IMR-90 (cell line): ENCODE data around the gene IFITM10. TPM values are rescaled to one million over a fixed set of nuclear protein-coding genes. Genes with fewer than 3 reads are reported as not detected.

Source experiments
- ATAC-seq: fragments of 200-7000 bp; cut with Tn5 transposase; 2 replicates; pipeline ENCODE4 v1.9.1; 2020; ENCODE audit warnings: low read depth, mild to moderate bottlenecking, moderate library complexity
- BruUV-seq: library from RNA; stranded (reverse); fragments of 400-500 nt; replicated peaks from 2 replicates; lab custom pipeline; 2021; lab: Mats Ljungman, UMichigan
- CTCF ChIA-PET: fragments of 300-600 bp; formaldehyde crosslinking; extraction: SDS; loops from one replicate; lab custom pipeline; 2021; ENCODE audit warnings: antibody characterized with exemption; lab: Yijun Ruan, JAX
- POLR2A ChIA-PET: fragments of 300-600 bp; sonication (Branson Sonifier 250); formaldehyde crosslinking; loops from one replicate; lab custom pipeline; 2022; ENCODE audit warnings: antibody characterized with exemption; ENCODE audit not compliant: unreplicated experiment; lab: Charles Lee
- DNase-seq: peaks from one replicate; pipeline ENCODE4 v3.0.0; 2013
- H2AFZ ChIP-seq: replicated peaks from 2 replicates; pipeline ENCODE3; 2013; ENCODE audit warnings: low read length, mild to moderate bottlenecking; ENCODE audit not compliant: poor library complexity
- H2AK5ac ChIP-seq: 2 replicates; pipeline ENCODE4 v1.6.1; 2013; ENCODE audit warnings: low read depth, low read length, inconsistent platforms
- H2AK9ac ChIP-seq: replicated peaks from 2 replicates; pipeline ENCODE3; 2013; ENCODE audit warnings: mild to moderate bottlenecking, low read depth, low read length, moderate library complexity; ENCODE audit not compliant: poor library complexity
- H2BK120ac ChIP-seq: 2 replicates; pipeline ENCODE4 v1.6.1; 2013; ENCODE audit warnings: low read depth, low read length, inconsistent platforms
- H2BK15ac ChIP-seq: 3 replicates; pipeline ENCODE4 v1.6.1; 2013; ENCODE audit warnings: low read depth, low read length, inconsistent platforms
- H2BK20ac ChIP-seq: 2 replicates; pipeline ENCODE4 v1.6.1; 2013; ENCODE audit warnings: low read depth, mild to moderate bottlenecking, inconsistent platforms, low read length, moderate library complexity
- H2BK5ac ChIP-seq: 2 replicates; pipeline ENCODE4 v1.6.1; 2013; ENCODE audit warnings: mild to moderate bottlenecking, low read depth, low read length, inconsistent platforms; ENCODE audit not compliant: poor library complexity, severe bottlenecking
- H3K14ac ChIP-seq: replicated peaks from 2 replicates; pipeline ENCODE4 v1.6.1; 2013; ENCODE audit warnings: low read depth, low read length, inconsistent platforms
- H3K18ac ChIP-seq: 2 replicates; pipeline ENCODE4 v1.6.1; 2013; ENCODE audit warnings: low read depth, low read length, control low read depth
- H3K23ac ChIP-seq: 2 replicates; pipeline ENCODE4 v1.6.1; 2013; ENCODE audit warnings: low read depth, low read length, inconsistent platforms
- H3K27ac ChIP-seq: 2 replicates; pipeline ENCODE4 v1.5.1; 2013; ENCODE audit warnings: mild to moderate bottlenecking, control low read depth, low read length; ENCODE audit not compliant: insufficient read depth
- H3K27me3 ChIP-seq: 2 replicates; pipeline ENCODE4 v1.6.1; 2013; ENCODE audit warnings: low read length; ENCODE audit not compliant: control insufficient read depth, insufficient read depth
- H3K36me3 ChIP-seq: 2 replicates; pipeline ENCODE4 v1.6.1; 2013; ENCODE audit warnings: low read length, mixed read lengths; ENCODE audit not compliant: control insufficient read depth, insufficient read depth
- H3K4ac ChIP-seq: 2 replicates; pipeline ENCODE4 v1.6.1; 2013; ENCODE audit warnings: low read depth, low read length, inconsistent platforms
- H3K4me1 ChIP-seq: 2 replicates; pipeline ENCODE4 v1.6.1; 2013; ENCODE audit warnings: low read length, mixed read lengths; ENCODE audit not compliant: control insufficient read depth, insufficient read depth
- H3K4me2 ChIP-seq: 2 replicates; pipeline ENCODE4 v1.6.1; 2013; ENCODE audit warnings: low read depth, mild to moderate bottlenecking, control low read depth, low read length, moderate library complexity
- H3K4me3 ChIP-seq: 2 replicates; pipeline ENCODE4 v1.5.1; 2013; ENCODE audit warnings: low read depth, mild to moderate bottlenecking, control low read depth, low read length, moderate library complexity; ENCODE audit not compliant: insufficient read depth
- H3K56ac ChIP-seq: 2 replicates; pipeline ENCODE4 v1.6.1; 2013; ENCODE audit warnings: low read length, inconsistent platforms; ENCODE audit not compliant: insufficient read depth; ENCODE audit errors: extremely low read depth
- H3K79me1 ChIP-seq, 2 experiments: 2 replicates each; pipeline ENCODE4 v1.6.1; 2013; ENCODE audit warnings: low read length in 2 of 2, inconsistent platforms in 1 of 2, low read depth in 1 of 2
- H3K9ac ChIP-seq: 2 replicates; pipeline ENCODE4 v1.6.1; 2013; ENCODE audit warnings: low read depth, low read length, control low read depth
- H3K9me1 ChIP-seq: 2 replicates; pipeline ENCODE4 v1.6.1; 2013; ENCODE audit warnings: low read length, inconsistent platforms; ENCODE audit not compliant: insufficient read depth
- H3K9me3 ChIP-seq: 2 replicates; pipeline ENCODE4 v1.6.1; 2013; ENCODE audit warnings: low read length; ENCODE audit not compliant: control insufficient read depth, insufficient read depth
- H4K20me1 ChIP-seq: 2 replicates; pipeline ENCODE4 v1.6.1; 2013; ENCODE audit warnings: low read length, inconsistent platforms; ENCODE audit not compliant: insufficient read depth
- H4K5ac ChIP-seq: 2 replicates; pipeline ENCODE4 v1.6.1; 2013; ENCODE audit warnings: mild to moderate bottlenecking, low read depth, low read length, control low read depth
- H4K8ac ChIP-seq, 2 experiments: 2 replicates each; pipeline ENCODE4 v1.6.1; 2013; ENCODE audit warnings: low read depth in 2 of 2, low read length in 2 of 2, control low read depth in 1 of 2, inconsistent platforms in 1 of 2
- H4K91ac ChIP-seq: 2 replicates; pipeline ENCODE4 v1.6.1; 2013; ENCODE audit warnings: low read depth, low read length, inconsistent platforms; ENCODE audit not compliant: insufficient read depth
- POLR2A ChIP-seq: IDR thresholded peaks from 2 replicates; pipeline ENCODE4 v1.6.1; 2012; ENCODE audit warnings: mild to moderate bottlenecking, low read depth, low read length
- RAD21 ChIP-seq: IDR thresholded peaks from 2 replicates; pipeline ENCODE4 v1.6.1; 2012; ENCODE audit warnings: low read length, improper control_type of control experiment
- WGBS, 2 experiments: methylation state at CpG; one replicate each; pipeline versions ENCODE4 v1.1.5 to v1.1.7; 2013; ENCODE audit warnings: missing lambda C conversion rate in 2 of 2; ENCODE audit not compliant: insufficient read length in 1 of 2; ENCODE audit errors: extremely low coverage in 2 of 2; 5-methylcytosine and 5-hydroxymethylcytosine counted together
- dilution Hi-C: fragments of 300-500 bp; cut with HindIII; formaldehyde crosslinking; loops from one replicate; pipeline ENCODE4 v1.14.3; 2018; ENCODE audit warnings: low sequenced_read_pairs; ENCODE audit not compliant: unreplicated experiment
- in situ Hi-C: fragments of 300-500 bp; cut with MboI; formaldehyde crosslinking; loops from 3 replicates; pipeline ENCODE4 v1.14.3; 2019; ENCODE audit warnings: low sequenced_read_pairs, inconsistent platforms, mixed read lengths
- intact Hi-C: fragments of 100-400 bp; cut with micrococcal nuclease; formaldehyde crosslinking; loops from 2 replicates; pipeline ENCODE4 v1.10.0; 2022
- polyA plus RNA-seq, 3 experiments: library from polyadenylated mRNA; depleted of rRNA; stranded (reverse); fragments of >200 nt; gene quantifications; 2 replicates each; pipeline ENCODE4 v1.2.3, GENCODE V29; 2012; ENCODE audit warnings: low replicate concordance in 1 of 3
- total RNA-seq: library from RNA; depleted of rRNA; stranded (reverse); fragments of >200 nt; gene quantifications from 2 replicates; pipeline ENCODE4 v1.2.3, GENCODE V29; 2012

IFITM10 gene
- total and polyA plus RNA-seq, 2 of the 4 experiments (the other 2 are of a cell fraction): 0.15 to 0.18 TPM

GRCh38 chr11:1778141-1778911 is 27.9 kb upstream of the IFITM10 start:
- no TSS peak for BruUV-seq
- no peak for ATAC-seq
- no peaks in the 10 kb centered on the region for H3K79me1 ChIP-seq
- H3K9me1 ChIP-seq: 0 out of 2 replicates have a peak, but pooled peaks cover under 1% of the 10 kb centered on the region
- 80% methylated on average over 1 of the region's 14 CpGs; no CpG with 5 or more reads in 1 of the 2 experiments for WGBS, 2 experiments
- no peaks in the 10 kb centered on the region for H3K36me3 ChIP-seq
- H2BK15ac ChIP-seq: no peak overlapping the region
- DNase-seq: no peak
- H4K8ac ChIP-seq: no peak overlapping the region
- intact Hi-C loops: no loop called here
- no peak overlapping the region for H2BK120ac ChIP-seq
- no peak overlapping the region for H3K4me2 ChIP-seq
- H2AK5ac ChIP-seq: no peak overlapping the region
- no peak overlapping the region for H4K91ac ChIP-seq
- H3K4me1 ChIP-seq: peaks cover 4% of the 10 kb centered on the region
- in situ Hi-C loops: no loop called here
- no peak overlapping the region for H3K9ac ChIP-seq
- no peak overlapping the region for H3K4me3 ChIP-seq
- H2BK20ac ChIP-seq: no peak overlapping the region
- ChIA-PET POLR2A (no interaction called here), CTCF (no interaction called here)
- H3K9me3 ChIP-seq: peaks cover 9% of the 10 kb centered on the region
- no peak overlapping the region for H2AFZ ChIP-seq
- no peak overlapping the region for H3K4ac ChIP-seq
- no peaks in the 10 kb centered on the region; the same call in 1 of the 2 replicates for H4K20me1 ChIP-seq
- H3K18ac ChIP-seq: no peak overlapping the region
- H2AK9ac ChIP-seq: no peak overlapping the region
- H3K56ac ChIP-seq: no peak overlapping the region
- no peak overlapping the region for H3K14ac ChIP-seq
- no peak overlapping the region for H2BK5ac ChIP-seq
- no peak overlapping the region for H4K5ac ChIP-seq
- TF ChIP-seq POLR2A (no peak), RAD21 (no peak)
- dilution Hi-C loops: no loop called here
- H3K27me3 ChIP-seq: peaks cover 39% of the 10 kb centered on the region
- H3K27ac ChIP-seq: no peak overlapping the region
- H3K23ac ChIP-seq: no peak overlapping the region
